Loucy (cell line): ENCODE measurements around the gene LOX.

Experiments used
- EZH2phosphoT487 ChIP-seq: fragments of 200-600 bp; IDR thresholded peaks from 2 replicates; pipeline ENCODE4 v1.6.1; 2018; ENCODE audit warnings: antibody characterized with exemption, mild to moderate bottlenecking, moderate library complexity, borderline replicate concordance
- TF ChIP-seq, protein P1 (sequence below): fragments of 200-600 bp; sonication (generic); conservative IDR thresholded peaks from 2 replicates; pipeline ENCODE4 v1.5.1; 2014; ENCODE audit warnings: mild to moderate bottlenecking, antibody characterized with exemption, low read length

DNA sequence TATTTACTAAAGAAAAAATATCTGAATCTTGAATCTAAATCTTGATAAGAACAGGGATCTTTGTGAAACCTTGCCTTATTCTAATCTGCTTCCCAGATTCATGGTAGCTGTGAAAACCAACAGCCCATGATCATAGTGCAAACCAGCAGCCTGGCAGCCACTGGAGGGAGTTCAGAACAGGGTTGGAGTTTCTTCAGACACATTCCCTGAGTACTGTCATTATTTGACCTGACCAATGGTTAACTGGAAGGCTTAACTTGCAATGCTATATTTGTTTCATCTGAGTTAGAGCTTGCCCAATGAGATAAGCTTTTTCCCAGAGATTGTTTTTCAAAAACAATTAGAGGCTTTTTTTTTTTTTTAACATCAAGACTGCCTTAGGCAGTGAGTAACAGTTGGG is 47.8 kb downstream of the LOX start:
- TF ChIP-seq, protein P1, sequence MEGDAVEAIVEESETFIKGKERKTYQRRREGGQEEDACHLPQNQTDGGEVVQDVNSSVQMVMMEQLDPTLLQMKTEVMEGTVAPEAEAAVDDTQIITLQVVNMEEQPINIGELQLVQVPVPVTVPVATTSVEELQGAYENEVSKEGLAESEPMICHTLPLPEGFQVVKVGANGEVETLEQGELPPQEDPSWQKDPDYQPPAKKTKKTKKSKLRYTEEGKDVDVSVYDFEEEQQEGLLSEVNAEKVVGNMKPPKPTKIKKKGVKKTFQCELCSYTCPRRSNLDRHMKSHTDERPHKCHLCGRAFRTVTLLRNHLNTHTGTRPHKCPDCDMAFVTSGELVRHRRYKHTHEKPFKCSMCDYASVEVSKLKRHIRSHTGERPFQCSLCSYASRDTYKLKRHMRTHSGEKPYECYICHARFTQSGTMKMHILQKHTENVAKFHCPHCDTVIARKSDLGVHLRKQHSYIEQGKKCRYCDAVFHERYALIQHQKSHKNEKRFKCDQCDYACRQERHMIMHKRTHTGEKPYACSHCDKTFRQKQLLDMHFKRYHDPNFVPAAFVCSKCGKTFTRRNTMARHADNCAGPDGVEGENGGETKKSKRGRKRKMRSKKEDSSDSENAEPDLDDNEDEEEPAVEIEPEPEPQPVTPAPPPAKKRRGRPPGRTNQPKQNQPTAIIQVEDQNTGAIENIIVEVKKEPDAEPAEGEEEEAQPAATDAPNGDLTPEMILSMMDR, result no peak
- TF ChIP-seq EZH2phosphoT487, result no peak
